Skin of body (tissue), 2 donors: ENCODE results near the gene CXCL16. TPM values are rescaled to one million over a fixed set of nuclear protein-coding genes. Genes with fewer than 3 reads are reported as not detected.
A peak's percentile ranks its signal among the peaks of the same experiment; 100 is the strongest.
"Not testable (repeated sequence)": the region's sequence is repeated elsewhere in the genome, so short reads cannot be mapped to it uniquely, and the experiment has no call there.

Experiments
- DNase-seq: peaks from one replicate; lab custom pipeline; 2025; lab: John Stamatoyannopoulos, UW
- total RNA-seq: library from RNA; depleted of rRNA; stranded (reverse); fragments of >200 nt; gene quantifications from one replicate; pipeline ENCODE4 v1.2.3, GENCODE V29; 2014

Gene CXCL16
- total RNA-seq, 1 donor from 2014 or later, result 6.5 TPM

- DNase-seq, result no peak
Observed at GRCh38 chr17:4721203-4722135, 18.3 kb downstream of the CXCL16 start.

GRCh38 chr17:4720787-4721186 lies 18.9 kb downstream of the CXCL16 start:
- DNase-seq, result no peak

- DNase-seq, result no peak
Observed at GRCh38 chr17:4719684-4720221, 20.0 kb downstream of the CXCL16 start.

- no peak for DNase-seq
Observed at GRCh38 chr17:4719146-4719545, 20.6 kb downstream of the CXCL16 start.

GRCh38 chr17:4718276-4718675 lies 21.5 kb downstream of the CXCL16 start:
- DNase-seq, result no peak

GRCh38 chr17:4717791-4718190 lies 21.9 kb downstream of the CXCL16 start:
- no peak for DNase-seq

GRCh38 chr17:4716081-4716480 lies 23.6 kb downstream of the CXCL16 start:
- DNase-seq, result no peak

- no peak for DNase-seq
Observed at GRCh38 chr17:4715063-4715744, 24.5 kb downstream of the CXCL16 start.

GRCh38 chr17:4714340-4715062 lies 25.2 kb downstream of the CXCL16 start:
- DNase-seq, result not testable (repeated sequence)

GRCh38 chr17:4712526-4712925 lies 27.2 kb downstream of the CXCL16 start:
- no peak for DNase-seq

GRCh38 chr17:4711661-4712181 lies 28.0 kb downstream of the CXCL16 start:
- no peak for DNase-seq

- DNase-seq, result no peak
Observed at GRCh38 chr17:4710693-4711634, 28.8 kb downstream of the CXCL16 start.

GRCh38 chr17:4709794-4710692 lies 29.7 kb downstream of the CXCL16 start, which contains the start of gene ARRB2:
ARRB2 (plus strand) TSS chr17:4710632; CDS start chr17:4710722, 90 bp downstream.
- DNase-seq, result peak; percentile 99

GRCh38 chr17:4708436-4708835 lies 31.3 kb downstream of the CXCL16 start:
- DNase-seq, result no peak

GRCh38 chr17:4706121-4706520 lies 33.6 kb downstream of the CXCL16 start:
- DNase-seq, result no peak

- no peak for DNase-seq
Observed at GRCh38 chr17:4704991-4705390, 34.7 kb downstream of the CXCL16 start.

- DNase-seq, result not testable (repeated sequence)
Observed at GRCh38 chr17:4704574-4704907, 35.2 kb downstream of the CXCL16 start.

- no peak for DNase-seq
Observed at GRCh38 chr17:4703330-4703691, 36.4 kb downstream of the CXCL16 start.

GRCh38 chr17:4701116-4701515 lies 38.6 kb downstream of the CXCL16 start:
- no peak for DNase-seq
